HCT116 (cell line): Measurements from ENCODE around the gene PRG2.

ENCODE experiments used
- EZH2 ChIP-seq: fragments of 200-600 bp; sonication (generic); IDR thresholded peaks from 2 replicates; pipeline ENCODE4 v1.6.1; 2017; ENCODE audit warnings: antibody characterized with exemption, mixed run types
- FOSL1 ChIP-seq: IDR thresholded peaks from 2 replicates; pipeline ENCODE4 v1.6.1; 2012; ENCODE audit warnings: low read depth
- POLR2A ChIP-seq: IDR thresholded peaks from 2 replicates; pipeline ENCODE4 v1.7.0; 2011; ENCODE audit warnings: borderline replicate concordance; ENCODE audit not compliant: insufficient read depth, insufficient read length; ENCODE audit errors: extremely low read depth
- POLR2AphosphoS5 ChIP-seq: IDR thresholded peaks from 2 replicates; pipeline ENCODE4 v1.6.1; 2011; ENCODE audit warnings: mild to moderate bottlenecking, low read depth, low read length, moderate library complexity
- RAD21 ChIP-seq: IDR thresholded peaks from 2 replicates; pipeline ENCODE4 v1.6.1; 2012; ENCODE audit warnings: low read depth, mild to moderate bottlenecking
- ZBTB33 ChIP-seq: IDR thresholded peaks from 2 replicates; pipeline ENCODE4 v1.6.1; 2011; ENCODE audit warnings: mild to moderate bottlenecking, low read length, moderate library complexity; ENCODE audit not compliant: insufficient replicate concordance; ENCODE audit errors: extremely low read depth
- TF ChIP-seq, protein P1 (sequence below), 3 experiments: fragments of 200-600 bp in 1 of 3; sonication (generic) in 1 of 3; IDR thresholded peaks in 2 of 3; conservative IDR thresholded peaks in 1 of 3; 2 replicates each; pipeline ENCODE4 v1.5.1; 2012 to 2017; ENCODE audit warnings: low read depth in 2 of 3, low read length in 2 of 3, antibody characterized with exemption in 1 of 3, borderline replicate concordance in 1 of 3, control low read depth in 1 of 3, mild to moderate bottlenecking in 1 of 3, mixed read lengths in 1 of 3, mixed run types in 1 of 3, moderate library complexity in 1 of 3; ENCODE audit not compliant: insufficient read depth in 1 of 3
- TF ChIP-seq, protein P2 (sequence below): IDR thresholded peaks from 2 replicates; pipeline ENCODE4 v1.6.1; 2012

DNA sequence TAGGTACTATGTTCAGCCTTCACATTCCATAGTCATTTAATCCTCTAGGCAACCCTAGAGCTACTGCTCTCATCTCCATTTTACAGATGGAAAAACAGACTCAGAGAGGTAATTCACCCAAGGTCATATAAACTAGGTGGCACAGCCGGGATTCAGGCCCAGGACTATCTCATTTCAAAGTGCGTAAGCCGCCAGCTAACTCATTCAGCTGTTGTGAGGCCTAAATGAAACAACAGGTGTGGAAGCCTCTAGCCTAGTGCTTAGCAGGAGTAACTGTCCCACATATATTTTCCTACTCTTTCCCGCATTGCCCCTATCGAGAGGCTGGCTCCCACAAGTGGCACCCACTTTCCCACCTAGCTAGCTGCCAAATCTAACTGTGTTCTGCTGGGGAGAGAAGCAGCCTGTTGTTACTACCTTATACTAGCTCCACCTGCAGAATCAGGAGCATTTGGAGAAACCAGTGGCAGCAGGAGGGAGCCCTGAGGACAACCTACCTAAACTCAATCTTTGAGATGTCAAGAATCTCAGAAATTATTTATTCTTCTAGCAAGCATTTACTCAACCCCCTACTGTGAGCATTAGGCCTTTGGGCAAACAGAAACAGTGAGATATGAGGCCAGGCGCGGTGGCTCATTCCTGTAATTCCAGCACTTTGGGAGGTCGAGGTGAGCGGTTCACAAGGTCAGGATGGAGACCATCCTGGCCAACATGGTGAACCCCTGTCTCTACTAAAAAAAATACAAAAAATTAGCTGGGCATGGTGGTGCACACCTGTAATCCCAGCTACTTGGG is 30.4 kb downstream of the PRG2 start:
- TF ChIP-seq, protein P1, sequence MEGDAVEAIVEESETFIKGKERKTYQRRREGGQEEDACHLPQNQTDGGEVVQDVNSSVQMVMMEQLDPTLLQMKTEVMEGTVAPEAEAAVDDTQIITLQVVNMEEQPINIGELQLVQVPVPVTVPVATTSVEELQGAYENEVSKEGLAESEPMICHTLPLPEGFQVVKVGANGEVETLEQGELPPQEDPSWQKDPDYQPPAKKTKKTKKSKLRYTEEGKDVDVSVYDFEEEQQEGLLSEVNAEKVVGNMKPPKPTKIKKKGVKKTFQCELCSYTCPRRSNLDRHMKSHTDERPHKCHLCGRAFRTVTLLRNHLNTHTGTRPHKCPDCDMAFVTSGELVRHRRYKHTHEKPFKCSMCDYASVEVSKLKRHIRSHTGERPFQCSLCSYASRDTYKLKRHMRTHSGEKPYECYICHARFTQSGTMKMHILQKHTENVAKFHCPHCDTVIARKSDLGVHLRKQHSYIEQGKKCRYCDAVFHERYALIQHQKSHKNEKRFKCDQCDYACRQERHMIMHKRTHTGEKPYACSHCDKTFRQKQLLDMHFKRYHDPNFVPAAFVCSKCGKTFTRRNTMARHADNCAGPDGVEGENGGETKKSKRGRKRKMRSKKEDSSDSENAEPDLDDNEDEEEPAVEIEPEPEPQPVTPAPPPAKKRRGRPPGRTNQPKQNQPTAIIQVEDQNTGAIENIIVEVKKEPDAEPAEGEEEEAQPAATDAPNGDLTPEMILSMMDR (IDR thresholded peaks at IDR 0.05 in 2 of 3, conservative IDR thresholded peaks at IDR 0.05 in 1 of 3; ENCODE audit: borderline replicate concordance in 1 of 3, insufficient read depth in 1 of 3, low read depth in 2 of 3, low read length in 2 of 3), result no peak
- no peak for TF ChIP-seq POLR2AphosphoS5
- TF ChIP-seq POLR2A, result no peak
- no peak for TF ChIP-seq RAD21
- TF ChIP-seq, protein P2, sequence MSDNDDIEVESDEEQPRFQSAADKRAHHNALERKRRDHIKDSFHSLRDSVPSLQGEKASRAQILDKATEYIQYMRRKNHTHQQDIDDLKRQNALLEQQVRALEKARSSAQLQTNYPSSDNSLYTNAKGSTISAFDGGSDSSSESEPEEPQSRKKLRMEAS, result no peak
- TF ChIP-seq EZH2, result no peak
- TF ChIP-seq FOSL1, result no peak
- no peak for TF ChIP-seq ZBTB33
